Progenitor cell of endocrine pancreas (in vitro differentiated cells): ENCODE measurements around the gene VWA1. TPM values are rescaled to one million over a fixed set of nuclear protein-coding genes. Genes with fewer than 3 reads are reported as not detected.
A peak's percentile ranks its signal among the peaks of the same experiment; 100 is the strongest.
"Not testable (repeated sequence)": the region's sequence is repeated elsewhere in the genome, so short reads cannot be mapped to it uniquely, and the experiment has no call there.

Source experiments
- DNase-seq: peaks from one replicate; pipeline ENCODE4 v3.0.0; 2021; ENCODE audit warnings: low spot score; ENCODE audit not compliant: unreplicated experiment
- H3K27ac Mint-ChIP-seq: 2 replicates; pipeline ENCODE4 v1.8.0; 2021; ENCODE audit warnings: mild to moderate bottlenecking, moderate library complexity, mixed read lengths
- H3K27me3 Mint-ChIP-seq: 2 replicates; pipeline ENCODE4 v1.8.0; 2021; ENCODE audit warnings: mixed read lengths
- H3K36me3 Mint-ChIP-seq: 2 replicates; pipeline ENCODE4 v1.8.0; 2022; ENCODE audit warnings: mixed read lengths; ENCODE audit not compliant: insufficient read depth
- H3K4me1 Mint-ChIP-seq: 2 replicates; pipeline ENCODE4 v1.8.0; 2021; ENCODE audit warnings: low read depth, mixed read lengths
- H3K4me3 Mint-ChIP-seq: 2 replicates; pipeline ENCODE4 v1.8.0; 2021; ENCODE audit warnings: low read depth, mild to moderate bottlenecking, moderate library complexity, mixed read lengths
- H3K9me3 Mint-ChIP-seq: 2 replicates; pipeline ENCODE4 v1.8.0; 2021; ENCODE audit warnings: low read depth, mixed read lengths
- total RNA-seq: library from RNA; stranded (reverse); gene quantifications from 2 replicates; pipeline ENCODE4 v1.2.1, GENCODE V29; 2021
- TF ChIP-seq, protein P1 (sequence below): fragments of 200-600 bp; sonication (generic); IDR thresholded peaks from one replicate; pipeline ENCODE4 v1.5.0; 2021; ENCODE audit warnings: antibody characterized with exemption, mild to moderate bottlenecking; ENCODE audit not compliant: unreplicated experiment

Gene VWA1
- total RNA-seq, 1 donor from 2014 or later = 36.8 TPM

DNA sequence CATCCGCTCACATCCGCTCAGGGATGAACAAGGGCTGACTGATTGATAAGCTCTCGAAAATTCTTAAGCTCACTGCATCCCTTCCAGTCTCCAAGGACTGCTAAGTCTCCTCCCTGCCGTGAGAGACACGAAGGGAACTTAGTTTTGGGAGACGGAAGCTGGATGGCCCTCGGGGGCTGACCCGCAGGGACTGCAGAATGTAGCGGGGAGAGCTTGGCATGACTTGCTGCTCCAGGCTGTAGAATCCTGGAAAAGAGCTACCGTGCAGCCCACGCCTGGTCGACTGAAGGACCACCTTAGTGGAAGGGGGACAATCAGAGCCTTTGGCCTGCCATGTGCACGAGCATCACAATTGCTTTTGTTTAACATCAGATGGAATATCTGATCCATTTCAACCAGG lies 19.7 kb upstream of the VWA1 start:
- H3K27me3 Mint-ChIP-seq = peaks cover 12% of the 10 kb centered on the region
- H3K4me1 Mint-ChIP-seq = peaks cover 9% of the 10 kb centered on the region
- H3K4me3 Mint-ChIP-seq = no peak overlapping the region
- DNase-seq = no peak
- TF ChIP-seq, protein P1, sequence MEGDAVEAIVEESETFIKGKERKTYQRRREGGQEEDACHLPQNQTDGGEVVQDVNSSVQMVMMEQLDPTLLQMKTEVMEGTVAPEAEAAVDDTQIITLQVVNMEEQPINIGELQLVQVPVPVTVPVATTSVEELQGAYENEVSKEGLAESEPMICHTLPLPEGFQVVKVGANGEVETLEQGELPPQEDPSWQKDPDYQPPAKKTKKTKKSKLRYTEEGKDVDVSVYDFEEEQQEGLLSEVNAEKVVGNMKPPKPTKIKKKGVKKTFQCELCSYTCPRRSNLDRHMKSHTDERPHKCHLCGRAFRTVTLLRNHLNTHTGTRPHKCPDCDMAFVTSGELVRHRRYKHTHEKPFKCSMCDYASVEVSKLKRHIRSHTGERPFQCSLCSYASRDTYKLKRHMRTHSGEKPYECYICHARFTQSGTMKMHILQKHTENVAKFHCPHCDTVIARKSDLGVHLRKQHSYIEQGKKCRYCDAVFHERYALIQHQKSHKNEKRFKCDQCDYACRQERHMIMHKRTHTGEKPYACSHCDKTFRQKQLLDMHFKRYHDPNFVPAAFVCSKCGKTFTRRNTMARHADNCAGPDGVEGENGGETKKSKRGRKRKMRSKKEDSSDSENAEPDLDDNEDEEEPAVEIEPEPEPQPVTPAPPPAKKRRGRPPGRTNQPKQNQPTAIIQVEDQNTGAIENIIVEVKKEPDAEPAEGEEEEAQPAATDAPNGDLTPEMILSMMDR = no peak
- peaks cover 9% of the 10 kb centered on the region for H3K36me3 Mint-ChIP-seq
- H3K27ac Mint-ChIP-seq = peak overlapping the region; percentile 62
- H3K9me3 Mint-ChIP-seq = peaks cover 2% of the 10 kb centered on the region

DNA sequence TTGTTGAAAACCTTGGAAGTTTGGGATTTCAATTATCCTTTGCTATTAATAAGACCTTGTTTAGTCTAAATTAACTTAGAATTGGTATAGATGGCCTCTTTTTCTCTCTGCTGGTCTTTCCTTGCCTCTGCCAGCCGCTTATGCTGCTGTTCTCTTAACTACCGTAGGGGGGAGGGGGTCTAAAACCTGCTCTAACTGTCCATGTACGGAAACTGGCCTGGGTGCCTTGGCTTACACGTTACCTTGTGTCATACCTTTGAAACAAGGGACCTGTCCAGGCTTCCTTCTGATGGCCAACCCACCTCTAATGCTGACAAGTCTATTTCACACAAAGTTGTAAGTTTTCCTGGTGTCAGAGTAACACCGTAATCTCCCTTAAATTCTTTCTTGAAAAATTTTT lies 18.1 kb upstream of the VWA1 start:
- H3K27me3 Mint-ChIP-seq = peaks cover 12% of the 10 kb centered on the region
- not testable (repeated sequence) for H3K4me3 Mint-ChIP-seq, H3K36me3 Mint-ChIP-seq, H3K27ac Mint-ChIP-seq, DNase-seq, H3K9me3 Mint-ChIP-seq
- peaks cover 15% of the 10 kb centered on the region for H3K4me1 Mint-ChIP-seq

DNA sequence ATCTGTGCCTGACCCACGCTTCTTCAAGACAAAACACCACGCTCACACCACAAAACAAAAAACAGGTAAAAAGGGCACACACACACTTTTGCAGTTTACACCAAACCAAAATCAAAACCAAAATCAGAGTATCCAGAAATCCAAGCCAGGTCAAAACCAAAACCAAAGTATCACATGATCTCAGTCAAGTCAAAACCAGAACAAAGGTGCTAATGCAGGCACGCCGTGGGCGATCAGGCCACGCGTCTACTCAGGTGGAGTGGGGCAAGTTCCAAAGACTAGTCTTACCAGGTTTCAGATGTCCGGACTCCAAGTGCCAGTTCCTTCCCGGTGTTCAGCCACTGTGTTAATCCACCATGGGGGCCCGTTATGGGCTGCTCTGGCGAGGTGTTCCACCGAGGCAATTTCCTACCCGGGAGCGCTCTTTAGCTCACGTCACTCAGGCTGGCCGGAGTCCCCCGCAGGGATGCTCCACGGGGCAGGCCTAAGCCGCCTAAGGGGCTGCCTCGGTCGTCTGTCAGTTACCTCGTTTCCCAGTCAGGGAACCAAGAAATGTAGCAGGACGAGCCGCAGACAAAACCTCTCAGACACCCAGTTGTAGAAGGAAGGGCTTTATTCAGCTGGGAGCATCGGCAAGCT lies 17.5 kb upstream of the VWA1 start:
- H3K4me1 Mint-ChIP-seq = peaks cover 20% of the 10 kb centered on the region
- peaks cover 12% of the 10 kb centered on the region for H3K27me3 Mint-ChIP-seq
- peak overlapping the region; percentile 25 for H3K4me3 Mint-ChIP-seq
- not testable (repeated sequence) for DNase-seq, H3K36me3 Mint-ChIP-seq, H3K9me3 Mint-ChIP-seq, H3K27ac Mint-ChIP-seq

DNA sequence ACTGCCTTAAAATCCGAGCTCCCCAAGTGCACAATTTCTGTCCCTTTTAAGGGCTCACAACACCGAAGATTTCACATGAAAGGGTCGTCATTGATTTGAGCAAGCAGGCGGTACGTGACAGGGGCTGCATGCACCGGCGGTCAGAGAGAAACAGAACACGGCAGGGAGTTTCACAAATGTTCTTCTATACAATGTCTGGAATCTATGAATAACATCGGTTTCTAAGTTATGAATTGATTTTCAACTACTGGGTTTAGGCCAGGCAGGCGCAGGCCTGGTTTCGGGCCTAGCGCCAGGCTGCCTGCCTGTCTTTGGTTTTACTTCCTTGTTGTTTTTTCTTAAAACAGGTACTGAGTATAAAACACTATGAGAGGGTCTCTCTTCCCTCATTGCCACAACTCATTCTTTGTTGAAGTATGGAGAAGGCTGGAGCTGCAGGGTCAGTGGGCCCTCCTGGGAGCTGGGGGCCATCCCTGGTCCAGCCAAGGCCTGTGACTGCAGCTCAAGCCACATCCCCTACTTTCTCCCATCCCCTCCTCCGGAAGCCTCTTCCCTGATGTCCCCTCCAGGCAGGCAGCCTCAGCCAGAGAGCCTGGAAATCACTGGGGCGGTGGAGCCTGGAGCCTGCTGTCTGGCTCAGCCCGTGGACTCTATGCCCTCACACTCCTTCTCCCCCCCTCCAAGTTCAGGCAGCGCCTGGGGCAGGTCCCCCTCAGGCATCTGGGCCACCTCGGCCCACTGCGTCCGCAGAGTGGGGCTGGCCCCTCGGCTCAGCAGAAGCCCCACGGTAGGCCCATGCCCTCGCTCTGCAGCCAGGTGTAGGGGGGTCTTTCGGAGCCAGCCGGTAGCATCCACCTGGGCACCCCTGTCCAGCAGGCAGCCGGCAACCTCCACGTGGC lies 16.8 kb upstream of the VWA1 start:
- H3K4me3 Mint-ChIP-seq = peak overlapping the region; percentile 25
- peaks cover 3% of the 10 kb centered on the region for H3K36me3 Mint-ChIP-seq
- TF ChIP-seq, protein P1 = no peak
- peaks cover 12% of the 10 kb centered on the region for H3K27me3 Mint-ChIP-seq
- no peaks in the 10 kb centered on the region for H3K9me3 Mint-ChIP-seq
- H3K4me1 Mint-ChIP-seq = peaks cover 20% of the 10 kb centered on the region
- H3K27ac Mint-ChIP-seq = no peak overlapping the region
- no peak for DNase-seq

DNA sequence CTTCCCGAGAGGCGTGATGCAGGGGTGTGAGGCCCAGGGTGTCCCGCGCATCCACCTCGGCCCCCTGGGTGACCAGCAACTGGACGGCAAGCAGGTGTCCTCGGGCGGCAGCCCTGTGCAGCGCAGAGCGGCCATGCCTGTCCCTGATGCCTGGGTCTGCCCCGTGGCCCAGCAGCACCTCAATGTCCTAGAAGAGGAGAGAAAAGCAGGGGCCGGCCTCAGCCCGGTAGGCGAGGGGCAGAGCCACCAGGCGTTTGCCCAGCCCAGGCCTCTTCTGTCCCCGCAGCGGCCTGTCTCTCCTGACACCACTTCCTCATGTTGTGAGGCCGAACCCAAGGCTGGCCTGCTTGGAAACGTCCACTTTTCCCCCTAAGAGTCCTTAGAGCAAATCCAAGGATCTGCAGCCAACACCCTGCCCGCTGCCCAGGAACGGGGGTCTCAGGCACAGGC lies 16.1 kb upstream of the VWA1 start:
- DNase-seq = no peak
- Mint-ChIP-seq H3K4me3 (peak overlapping the region; percentile 19), H3K27me3 (peaks cover 12% of the 10 kb centered on the region), H3K27ac (no peak overlapping the region), H3K4me1 (peaks cover 20% of the 10 kb centered on the region), H3K36me3 (peaks cover 3% of the 10 kb centered on the region), H3K9me3 (no peaks in the 10 kb centered on the region)
- TF ChIP-seq, protein P1 = no peak

DNA sequence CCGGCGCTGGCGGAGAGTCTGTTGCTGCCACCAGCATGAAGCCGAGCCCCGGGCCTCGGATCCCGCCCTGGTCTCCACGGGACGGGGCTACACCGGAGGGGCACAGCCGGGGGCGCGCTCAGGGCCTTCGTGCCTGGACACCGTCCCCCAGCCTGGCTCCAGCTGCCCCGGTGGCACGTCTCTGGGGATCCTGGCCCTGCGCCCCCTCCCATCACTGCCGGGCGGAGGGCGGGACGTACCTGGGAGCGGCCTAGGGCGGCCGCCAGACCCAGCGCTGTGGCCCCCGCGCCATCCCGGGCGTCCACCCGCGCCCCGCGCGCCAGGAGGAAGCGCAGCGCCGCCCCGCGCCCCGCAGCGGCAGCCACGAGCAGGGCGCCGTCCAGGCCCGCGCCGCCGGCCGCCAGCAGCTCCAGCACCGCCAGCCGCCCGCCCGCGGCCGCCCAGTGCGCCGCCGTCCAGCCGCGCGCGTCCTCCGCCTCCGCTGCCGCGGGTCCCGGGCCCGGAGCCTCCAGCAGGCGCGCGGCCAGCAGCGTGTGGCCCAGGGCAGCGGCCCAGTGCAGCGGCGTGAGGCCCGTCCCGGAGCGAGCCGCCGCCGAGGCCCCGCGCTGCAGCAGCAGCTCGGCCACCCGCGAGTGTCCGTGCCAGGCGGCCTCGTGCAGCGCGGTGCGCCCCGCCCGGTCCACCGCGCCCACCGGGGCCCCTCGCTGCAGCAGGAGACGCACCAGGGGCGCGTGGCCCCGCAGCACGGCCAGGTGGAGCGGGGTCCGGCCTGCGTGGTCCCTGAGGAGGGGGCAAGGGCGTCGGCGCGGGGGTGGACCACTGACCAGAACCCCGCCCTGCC lies 15.5 kb upstream of the VWA1 start:
- peak overlapping the region; percentile 19 for H3K4me3 Mint-ChIP-seq
- peaks cover 3% of the 10 kb centered on the region for H3K36me3 Mint-ChIP-seq
- no peak overlapping the region for H3K27ac Mint-ChIP-seq
- H3K9me3 Mint-ChIP-seq = no peaks in the 10 kb centered on the region
- peaks cover 15% of the 10 kb centered on the region for H3K27me3 Mint-ChIP-seq
- no peak for DNase-seq
- H3K4me1 Mint-ChIP-seq = peaks cover 19% of the 10 kb centered on the region
- TF ChIP-seq, protein P1 = peak; percentile 24
